C4-2B (cell line): ENCODE data around the gene CYP46A1.

ENCODE experiments used
- H3K27ac ChIP-seq: fragments of 450-650 bp; 2 replicates; pipeline ENCODE4 v1.5.1; 2017
- CTCF ChIP-seq: fragments of 450-650 bp; conservative IDR thresholded peaks from 2 replicates; pipeline ENCODE4 v1.5.1; 2017; ENCODE audit warnings: mild to moderate bottlenecking
- ZFX ChIP-seq: fragments of 450-650 bp; IDR thresholded peaks from 2 replicates; pipeline ENCODE4 v1.6.1; 2017

Gene CYP46A1

DNA sequence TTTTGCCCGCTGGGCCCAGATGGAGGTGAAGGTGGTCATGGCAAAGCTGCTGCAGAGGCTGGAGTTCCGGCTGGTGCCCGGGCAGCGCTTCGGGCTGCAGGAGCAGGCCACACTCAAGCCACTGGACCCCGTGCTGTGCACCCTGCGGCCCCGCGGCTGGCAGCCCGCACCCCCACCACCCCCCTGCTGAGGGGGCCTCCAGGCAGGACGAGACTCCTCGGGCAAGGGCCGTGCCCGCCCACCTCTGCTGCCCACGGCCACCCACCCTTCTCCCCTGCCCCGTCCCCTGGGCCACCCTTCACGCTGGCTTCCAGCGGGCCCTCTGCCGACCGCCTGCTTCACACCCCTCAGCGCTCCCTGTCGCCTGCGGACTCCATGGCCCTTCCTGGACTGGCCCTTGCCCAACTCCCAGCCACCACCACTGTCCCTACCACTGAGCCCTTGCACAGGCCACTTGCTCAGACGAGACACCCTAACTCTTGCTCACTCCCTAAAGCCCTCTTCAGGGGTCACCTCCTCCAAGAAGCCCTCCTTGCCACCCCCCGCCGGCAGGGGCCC lies 42.5 kb downstream of the CYP46A1 start:
- H3K27ac ChIP-seq = no peak overlapping the region
- TF ChIP-seq ZFX (no peak), CTCF (no peak)

GRCh38 chr14:99727096-99727870 lies 43.2 kb downstream of the CYP46A1 start:
- H3K27ac ChIP-seq = no peak overlapping the region
- TF ChIP-seq ZFX = no peak
- TF ChIP-seq CTCF = no peak

GRCh38 chr14:99728231-99728920 lies 44.3 kb downstream of the CYP46A1 start:
- no peak overlapping the region for H3K27ac ChIP-seq
- TF ChIP-seq ZFX (no peak), CTCF (no peak)

GRCh38 chr14:99728981-99729451 lies 44.9 kb downstream of the CYP46A1 start:
- TF ChIP-seq CTCF (no peak), ZFX (no peak)
- H3K27ac ChIP-seq = no peak overlapping the region

- peak overlapping the region; percentile 24; the same call in 1 of the 2 replicates for H3K27ac ChIP-seq
- TF ChIP-seq ZFX = no peak
- TF ChIP-seq CTCF = peak; percentile 98
Observed at GRCh38 chr14:99729991-99730875, 46.1 kb downstream of the CYP46A1 start.

DNA sequence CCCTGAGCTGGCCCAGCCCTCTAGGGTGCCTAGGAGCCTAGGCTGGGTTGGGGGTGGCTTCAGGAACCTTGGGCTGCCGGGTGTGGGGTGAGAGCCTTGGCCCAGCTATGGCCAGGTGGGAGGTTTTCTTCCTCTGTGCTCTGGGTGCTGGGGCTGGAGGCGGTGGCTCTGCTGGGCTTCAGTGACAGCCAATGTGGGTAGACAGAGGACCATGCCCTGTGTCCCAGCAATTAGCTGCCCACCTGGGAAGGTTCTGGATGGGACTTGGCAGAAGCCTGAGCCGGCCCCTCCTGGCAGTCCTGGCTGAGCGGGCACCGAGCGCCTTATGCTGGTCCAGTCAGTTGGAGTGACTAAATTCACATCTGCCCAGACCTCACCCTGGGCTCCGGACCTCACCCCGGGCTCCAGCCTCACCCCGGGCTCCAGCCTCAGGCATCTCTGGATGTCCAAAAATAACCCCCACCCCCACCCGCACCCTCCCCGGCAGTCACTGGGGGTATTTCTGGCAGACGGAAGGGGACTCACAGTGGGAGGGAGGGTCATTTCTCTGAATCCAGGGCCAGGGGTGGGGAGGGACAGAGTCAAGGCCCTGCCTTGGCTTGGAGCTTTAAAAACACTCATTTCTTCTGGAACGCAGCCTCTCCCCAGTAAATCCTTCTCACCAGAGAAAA lies 46.9 kb downstream of the CYP46A1 start:
- H3K27ac ChIP-seq = no peak overlapping the region; the same call in 1 of the 2 replicates
- TF ChIP-seq CTCF = no peak
- TF ChIP-seq ZFX = no peak
